Measurements from ENCODE around the gene PCNX3.

Gene PCNX3

GRCh38 chr11:65627202-65627601 is 11.6 kb downstream of the PCNX3 start:
- no peak for DNase-seq (ENCODE audit: low read depth)
- TF ChIP-seq, protein P1, sequence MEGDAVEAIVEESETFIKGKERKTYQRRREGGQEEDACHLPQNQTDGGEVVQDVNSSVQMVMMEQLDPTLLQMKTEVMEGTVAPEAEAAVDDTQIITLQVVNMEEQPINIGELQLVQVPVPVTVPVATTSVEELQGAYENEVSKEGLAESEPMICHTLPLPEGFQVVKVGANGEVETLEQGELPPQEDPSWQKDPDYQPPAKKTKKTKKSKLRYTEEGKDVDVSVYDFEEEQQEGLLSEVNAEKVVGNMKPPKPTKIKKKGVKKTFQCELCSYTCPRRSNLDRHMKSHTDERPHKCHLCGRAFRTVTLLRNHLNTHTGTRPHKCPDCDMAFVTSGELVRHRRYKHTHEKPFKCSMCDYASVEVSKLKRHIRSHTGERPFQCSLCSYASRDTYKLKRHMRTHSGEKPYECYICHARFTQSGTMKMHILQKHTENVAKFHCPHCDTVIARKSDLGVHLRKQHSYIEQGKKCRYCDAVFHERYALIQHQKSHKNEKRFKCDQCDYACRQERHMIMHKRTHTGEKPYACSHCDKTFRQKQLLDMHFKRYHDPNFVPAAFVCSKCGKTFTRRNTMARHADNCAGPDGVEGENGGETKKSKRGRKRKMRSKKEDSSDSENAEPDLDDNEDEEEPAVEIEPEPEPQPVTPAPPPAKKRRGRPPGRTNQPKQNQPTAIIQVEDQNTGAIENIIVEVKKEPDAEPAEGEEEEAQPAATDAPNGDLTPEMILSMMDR (IDR thresholded peaks at IDR 0.05; ENCODE audit: low read length, missing control alignments): no peak
- no peak overlapping the region for H3K4me3 ChIP-seq (replicated peaks; ENCODE audit: low read depth, low read length)

DNA sequence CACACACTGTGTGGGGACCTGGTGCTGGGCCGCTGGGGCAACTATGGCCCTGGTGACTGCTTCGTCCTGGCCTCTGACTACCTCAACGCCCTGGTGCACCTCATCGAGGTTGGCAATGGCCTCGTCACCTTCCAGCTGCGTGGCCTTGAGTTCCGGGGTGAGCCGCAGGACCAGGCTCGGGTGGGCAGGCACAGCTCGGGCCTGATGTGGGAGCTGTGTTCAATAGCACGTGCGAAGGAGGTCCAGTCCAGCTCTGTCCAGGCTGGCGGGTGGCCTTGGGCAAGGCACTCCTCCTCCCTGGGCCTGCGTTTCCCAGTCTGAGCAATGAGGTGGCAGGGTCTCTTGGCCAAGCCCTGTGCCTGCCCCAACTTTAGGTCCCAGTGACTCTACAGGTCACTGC is 14.0 kb downstream of the PCNX3 start:
- TF ChIP-seq, protein P1 (IDR thresholded peaks at IDR 0.05; ENCODE audit: low read length, missing control alignments): no peak
- no peak for DNase-seq (ENCODE audit: low read depth)
- H3K4me3 ChIP-seq (replicated peaks; ENCODE audit: low read depth, low read length): no peak overlapping the region

- DNase-seq (ENCODE audit: low read depth): no peak
- TF ChIP-seq, protein P1 (IDR thresholded peaks at IDR 0.05; ENCODE audit: low read length, missing control alignments): no peak
- H3K4me3 ChIP-seq (replicated peaks; ENCODE audit: low read depth, low read length): no peak overlapping the region
Measured at GRCh38 chr11:65630215-65630614, 14.6 kb downstream of the PCNX3 start.

DNA sequence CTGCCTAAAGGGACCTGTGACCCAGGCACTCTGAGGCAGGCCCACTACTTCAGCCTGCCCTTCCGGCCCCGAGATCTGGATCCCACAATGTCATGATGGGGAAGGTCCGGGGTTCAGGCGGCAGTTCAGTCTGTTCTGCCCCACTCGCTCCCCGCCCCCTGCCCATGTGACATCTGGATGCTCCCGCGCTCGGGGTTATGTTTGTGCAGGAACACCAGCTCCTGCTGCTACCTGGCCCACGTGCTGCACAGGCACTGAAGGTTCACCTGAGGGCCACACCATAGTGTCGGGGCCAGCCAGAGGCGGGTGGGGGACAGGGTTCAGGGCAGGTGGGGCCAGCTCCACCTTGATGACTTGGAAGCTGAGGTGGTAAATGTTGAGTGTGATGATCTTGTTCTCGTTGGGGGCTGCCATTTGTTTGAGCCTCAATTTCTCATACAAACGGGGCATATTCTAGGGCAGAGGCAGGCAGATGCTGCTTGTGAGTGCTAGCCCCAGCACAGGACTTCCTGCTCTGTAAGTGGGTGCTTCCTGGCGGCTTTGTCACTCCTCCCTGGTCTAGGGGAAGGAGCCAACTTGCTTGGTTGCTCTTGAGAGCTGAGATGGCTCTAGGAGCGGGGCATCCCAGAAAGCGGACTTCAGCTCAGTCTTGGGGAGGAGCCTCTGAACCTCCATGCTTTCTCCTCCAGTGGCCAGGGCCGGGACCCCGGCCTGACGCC is 18.0 kb downstream of the PCNX3 start:
- no peak overlapping the region for H3K4me3 ChIP-seq (replicated peaks; ENCODE audit: low read depth, low read length)
- TF ChIP-seq, protein P1 (IDR thresholded peaks at IDR 0.05; ENCODE audit: low read length, missing control alignments): no peak
- no peak for DNase-seq (ENCODE audit: low read depth)

GRCh38 chr11:65634109-65634436 is 18.5 kb downstream of the PCNX3 start:
- no peak overlapping the region for H3K4me3 ChIP-seq (replicated peaks; ENCODE audit: low read depth, low read length)
- no peak for DNase-seq (ENCODE audit: low read depth)
- TF ChIP-seq, protein P1 (IDR thresholded peaks at IDR 0.05; ENCODE audit: low read length, missing control alignments): no peak

- no peak overlapping the region for H3K4me3 ChIP-seq (replicated peaks; ENCODE audit: low read depth, low read length)
- DNase-seq (ENCODE audit: low read depth): no peak
- TF ChIP-seq, protein P1 (IDR thresholded peaks at IDR 0.05; ENCODE audit: low read length, missing control alignments): no peak
Measured at GRCh38 chr11:65634440-65634839, 18.9 kb downstream of the PCNX3 start.
